Spleen (tissue), 7 donors: ENCODE results near the gene CMTM7.

ENCODE experiments used
- POLR2A ChIP-seq, 3 donors: fragments of 450-650 bp; IDR thresholded peaks; one replicate each; pipeline ENCODE4 v1.5.1; 2017; ENCODE audit warnings: antibody characterized with exemption in 3 of 3, mild to moderate bottlenecking in 1 of 3
- TF ChIP-seq, protein P1 (sequence below), 11 experiments: fragments of 200-600 bp in 7 of 11; fragments of 450-650 bp in 4 of 11; sonication (generic) in 4 of 11; IDR thresholded peaks in 8 of 11; conservative IDR thresholded peaks in 3 of 11; 1 replicate in 7 of 11; 2 replicates in 4 of 11; pipeline versions ENCODE4 v1.4.0 to v1.8.0; 2016 to 2021; ENCODE audit warnings: antibody characterized with exemption in 11 of 11, inconsistent platforms in 4 of 11, mild to moderate bottlenecking in 1 of 11
- donor health status: DM: no; HTN: no; CAD: no; lungs with moderate emphysema.
- donor health status: DM: no; HTN: no; CAD: no.
- donor health status: DM: no; HTN: no; CAD: no.

DNA sequence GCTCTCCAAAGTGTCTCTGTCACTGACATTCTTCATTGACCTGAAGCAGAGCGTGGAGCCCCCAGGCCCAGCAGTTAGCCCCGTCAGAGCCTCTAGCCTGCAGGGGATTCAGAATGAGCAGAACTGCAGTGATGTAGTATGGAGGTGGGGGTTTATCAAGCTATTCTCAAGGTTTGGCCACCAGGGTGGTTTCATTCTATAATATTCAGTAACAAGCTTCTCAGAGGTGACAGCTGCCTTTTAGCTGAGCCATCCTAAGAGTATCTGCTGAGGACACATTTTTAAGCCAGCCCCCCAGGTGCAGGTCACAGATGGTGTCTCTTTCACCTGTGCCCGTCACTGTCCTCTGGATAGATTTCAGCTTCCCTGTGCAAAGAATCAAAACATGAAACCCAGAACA is 31.9 kb downstream of the CMTM7 start:
- TF ChIP-seq, protein P1, sequence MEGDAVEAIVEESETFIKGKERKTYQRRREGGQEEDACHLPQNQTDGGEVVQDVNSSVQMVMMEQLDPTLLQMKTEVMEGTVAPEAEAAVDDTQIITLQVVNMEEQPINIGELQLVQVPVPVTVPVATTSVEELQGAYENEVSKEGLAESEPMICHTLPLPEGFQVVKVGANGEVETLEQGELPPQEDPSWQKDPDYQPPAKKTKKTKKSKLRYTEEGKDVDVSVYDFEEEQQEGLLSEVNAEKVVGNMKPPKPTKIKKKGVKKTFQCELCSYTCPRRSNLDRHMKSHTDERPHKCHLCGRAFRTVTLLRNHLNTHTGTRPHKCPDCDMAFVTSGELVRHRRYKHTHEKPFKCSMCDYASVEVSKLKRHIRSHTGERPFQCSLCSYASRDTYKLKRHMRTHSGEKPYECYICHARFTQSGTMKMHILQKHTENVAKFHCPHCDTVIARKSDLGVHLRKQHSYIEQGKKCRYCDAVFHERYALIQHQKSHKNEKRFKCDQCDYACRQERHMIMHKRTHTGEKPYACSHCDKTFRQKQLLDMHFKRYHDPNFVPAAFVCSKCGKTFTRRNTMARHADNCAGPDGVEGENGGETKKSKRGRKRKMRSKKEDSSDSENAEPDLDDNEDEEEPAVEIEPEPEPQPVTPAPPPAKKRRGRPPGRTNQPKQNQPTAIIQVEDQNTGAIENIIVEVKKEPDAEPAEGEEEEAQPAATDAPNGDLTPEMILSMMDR (IDR thresholded peaks at IDR 0.05 in 8 of 11, conservative IDR thresholded peaks at IDR 0.05 in 3 of 11): no peak
- no peak for TF ChIP-seq POLR2A (IDR thresholded peaks at IDR 0.05)
